NB4 (cell line): ENCODE measurements around the gene LDLRAD3.

ENCODE experiments used
- POLR2A ChIP-seq: IDR thresholded peaks from 2 replicates; pipeline ENCODE4 v1.6.1; 2011; ENCODE audit warnings: mild to moderate bottlenecking; ENCODE audit not compliant: insufficient read length; ENCODE audit errors: extremely low read depth
- TF ChIP-seq, protein P1 (sequence below): IDR thresholded peaks from one replicate; pipeline ENCODE4 v1.5.1; 2012; ENCODE audit warnings: low read depth, low read length

DNA sequence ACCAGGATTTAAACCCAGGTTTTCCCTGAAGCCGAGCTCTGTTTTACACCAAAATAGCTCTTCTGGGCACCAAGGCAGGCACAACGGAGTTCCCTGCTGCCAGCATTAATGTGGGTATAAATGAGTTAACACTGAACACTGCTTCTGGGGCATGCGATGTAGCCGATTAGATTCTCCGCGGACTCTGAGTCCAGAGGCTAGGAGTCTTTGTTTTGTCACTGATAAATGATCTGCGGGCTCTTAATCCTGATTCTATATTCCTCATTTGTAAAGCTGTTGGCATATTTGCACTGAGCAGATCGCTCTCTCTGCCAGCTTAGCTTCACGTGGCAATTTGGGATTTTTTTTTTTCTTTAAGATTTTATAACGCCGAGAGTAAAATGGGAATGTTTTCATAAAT is 16.8 kb upstream of the LDLRAD3 start:
- TF ChIP-seq, protein P1, sequence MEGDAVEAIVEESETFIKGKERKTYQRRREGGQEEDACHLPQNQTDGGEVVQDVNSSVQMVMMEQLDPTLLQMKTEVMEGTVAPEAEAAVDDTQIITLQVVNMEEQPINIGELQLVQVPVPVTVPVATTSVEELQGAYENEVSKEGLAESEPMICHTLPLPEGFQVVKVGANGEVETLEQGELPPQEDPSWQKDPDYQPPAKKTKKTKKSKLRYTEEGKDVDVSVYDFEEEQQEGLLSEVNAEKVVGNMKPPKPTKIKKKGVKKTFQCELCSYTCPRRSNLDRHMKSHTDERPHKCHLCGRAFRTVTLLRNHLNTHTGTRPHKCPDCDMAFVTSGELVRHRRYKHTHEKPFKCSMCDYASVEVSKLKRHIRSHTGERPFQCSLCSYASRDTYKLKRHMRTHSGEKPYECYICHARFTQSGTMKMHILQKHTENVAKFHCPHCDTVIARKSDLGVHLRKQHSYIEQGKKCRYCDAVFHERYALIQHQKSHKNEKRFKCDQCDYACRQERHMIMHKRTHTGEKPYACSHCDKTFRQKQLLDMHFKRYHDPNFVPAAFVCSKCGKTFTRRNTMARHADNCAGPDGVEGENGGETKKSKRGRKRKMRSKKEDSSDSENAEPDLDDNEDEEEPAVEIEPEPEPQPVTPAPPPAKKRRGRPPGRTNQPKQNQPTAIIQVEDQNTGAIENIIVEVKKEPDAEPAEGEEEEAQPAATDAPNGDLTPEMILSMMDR, result no peak
- no peak for TF ChIP-seq POLR2A
